BJ (cell line): ENCODE measurements around the gene BCL2. TPM values are rescaled to one million over a fixed set of nuclear protein-coding genes. Genes with fewer than 3 reads are reported as not detected.

Experiments used
- CTCF ChIA-PET: fragments of 350-600 bp; formaldehyde crosslinking; extraction: SDS; loops from one replicate; lab custom pipeline; 2021; ENCODE audit warnings: antibody characterized with exemption, inconsistent platforms; lab: Yijun Ruan, JAX
- POLR2A ChIA-PET: fragments of 300-600 bp; sonication (Branson Sonifier 250); formaldehyde crosslinking; extraction: SDS; loops from one replicate; lab custom pipeline; 2021; ENCODE audit warnings: antibody characterized with exemption; lab: Charles Lee
- DNase-seq: peaks from one replicate; pipeline ENCODE4 v3.0.0-alpha.2; 2011; ENCODE audit warnings: low read depth
- H3K27me3 ChIP-seq: 2 replicates; pipeline ENCODE4 v1.6.0; 2011; ENCODE audit warnings: low read length; ENCODE audit not compliant: control insufficient read depth, insufficient read depth
- H3K36me3 ChIP-seq: 2 replicates; pipeline ENCODE4 v1.5.1; 2011; ENCODE audit warnings: low read length; ENCODE audit not compliant: control insufficient read depth, insufficient read depth
- H3K4me3 ChIP-seq: 2 replicates; pipeline ENCODE4 v1.5.1; 2011; ENCODE audit warnings: low read depth, mild to moderate bottlenecking, control low read depth, low read length
- CTCF ChIP-seq: IDR thresholded peaks from 2 replicates; pipeline ENCODE4 v1.5.1; 2011; ENCODE audit warnings: low read depth, mild to moderate bottlenecking, control low read depth, inconsistent platforms, low read length, moderate library complexity; ENCODE audit not compliant: insufficient read depth
- polyA plus RNA-seq: library from polyadenylated mRNA; depleted of rRNA; stranded (reverse); fragments of >200 nt; gene quantifications from 2 replicates; pipeline ENCODE4 v1.2.3, GENCODE V29; 2011

The BCL2 gene
- polyA plus RNA-seq, 1 experiment: 0.15 TPM

- POLR2A ChIA-PET: no interaction called here
- no peak for DNase-seq
- Histone ChIP-seq H3K4me3 (no peak overlapping the region), H3K36me3 (no peaks in the 10 kb centered on the region), H3K27me3 (no peaks in the 10 kb centered on the region; the same call in 1 of the 2 replicates)
- CTCF ChIA-PET: interaction anchor here (1.1 kb wide), 1 partner anchor 12 kb away, joined by 3 read pairs; no protein-coding TSS in a partner anchor
- no peak for TF ChIP-seq CTCF
Observed at GRCh38 chr18:63283305-63284094, 36.1 kb downstream of the BCL2 start.

- H3K4me3 ChIP-seq: no peak overlapping the region
- H3K27me3 ChIP-seq: no peaks in the 10 kb centered on the region; the same call in 1 of the 2 replicates
- H3K36me3 ChIP-seq: no peaks in the 10 kb centered on the region
- POLR2A ChIA-PET: no interaction called here
- TF ChIP-seq CTCF: no peak
- CTCF ChIA-PET: interaction anchor here (1.1 kb wide), 1 partner anchor 11 kb away, joined by 3 read pairs; no protein-coding TSS in a partner anchor
- DNase-seq: no peak
Observed at GRCh38 chr18:63282793-63283192, 36.8 kb downstream of the BCL2 start.

- ChIA-PET POLR2A (no interaction called here), CTCF (no interaction called here)
- H3K36me3 ChIP-seq: no peaks in the 10 kb centered on the region
- no peak overlapping the region for H3K4me3 ChIP-seq
- TF ChIP-seq CTCF: no peak
- no peak for DNase-seq
- 0 out of 2 replicates have a peak, but pooled peaks cover 2% of the 10 kb centered on the region for H3K27me3 ChIP-seq
Observed at GRCh38 chr18:63273222-63273927, 46.2 kb downstream of the BCL2 start.

- ChIA-PET POLR2A (no interaction called here), CTCF (interaction anchor here (1.2 kb wide), 1 partner anchor 11 kb away, joined by 3 read pairs; no protein-coding TSS in a partner anchor)
- H3K27me3 ChIP-seq: peaks cover 5% of the 10 kb centered on the region; the same call in 1 of the 2 replicates
- no peak for DNase-seq
- no peak overlapping the region for H3K4me3 ChIP-seq
- no peak for TF ChIP-seq CTCF
- H3K36me3 ChIP-seq: no peaks in the 10 kb centered on the region
Observed at GRCh38 chr18:63272638-63273037, 46.9 kb downstream of the BCL2 start.

GRCh38 chr18:63271881-63272299 is 47.7 kb downstream of the BCL2 start:
- ChIA-PET CTCF (interaction anchor here (1.2 kb wide), 1 partner anchor 12 kb away, joined by 3 read pairs; no protein-coding TSS in a partner anchor), POLR2A (no interaction called here)

More at GRCh38 chr18:63271881-63272299, 47.7 kb downstream of the BCL2 start:
- H3K27me3 ChIP-seq: peaks cover 5% of the 10 kb centered on the region; the same call in 1 of the 2 replicates
- no peak for DNase-seq
- no peak for TF ChIP-seq CTCF
- H3K4me3 ChIP-seq: no peak overlapping the region
- no peaks in the 10 kb centered on the region for H3K36me3 ChIP-seq
